GM12873 (cell line): Measurements from ENCODE around the gene AIMP1.
A peak's percentile ranks its signal among the peaks of the same experiment; 100 is the strongest.

Source experiments
- CTCF ChIP-seq: IDR thresholded peaks from 2 replicates; pipeline ENCODE4 v1.5.1; 2012; ENCODE audit warnings: low read depth, mild to moderate bottlenecking, moderate library complexity, low read length, control low read depth; ENCODE audit not compliant: insufficient read depth; ENCODE audit errors: missing control alignments

AIMP1 gene

GRCh38 chr4:106368678-106369077, 52.3 kb downstream of the AIMP1 start, which contains the start of gene GIMD1:
GIMD1 (minus strand) TSS chr4:106368778; CDS start chr4:106367435, 1,343 bp downstream.
- TF ChIP-seq CTCF, result no peak

GRCh38 chr4:106369456-106370060, 53.2 kb downstream of the AIMP1 start:
- TF ChIP-seq CTCF, result peak; percentile 62

GRCh38 chr4:106370214-106370613, 53.9 kb downstream of the AIMP1 start:
- TF ChIP-seq CTCF, result no peak

GRCh38 chr4:106371161-106371560, 54.8 kb downstream of the AIMP1 start:
- TF ChIP-seq CTCF, result no peak

- TF ChIP-seq CTCF, result no peak
These were observed 56.7 kb downstream of the AIMP1 start for GRCh38 chr4:106373026-106373425.

- TF ChIP-seq CTCF, result no peak
These were observed 63.8 kb downstream of the AIMP1 start for GRCh38 chr4:106380179-106380578.

- TF ChIP-seq CTCF, result no peak
These were observed 68.5 kb downstream of the AIMP1 start for GRCh38 chr4:106384878-106385277.
